Panc1 (cell line): ENCODE measurements around the gene GALNT9. TPM values are rescaled to one million over a fixed set of nuclear protein-coding genes. Genes with fewer than 3 reads are reported as not detected.

Experiments
- ATAC-seq: fragments of 200-7000 bp; cut with Tn5 transposase; 2 replicates; pipeline ENCODE4 v1.9.1; 2020; ENCODE audit warnings: mild to moderate bottlenecking, moderate library complexity
- BruUV-seq: library from RNA; stranded (reverse); fragments of 400-500 nt; replicated peaks from 2 replicates; lab custom pipeline; 2021; lab: Mats Ljungman, UMichigan
- CTCF ChIA-PET: fragments of 300-600 bp; sonication (Branson Sonifier 250); formaldehyde crosslinking; loops from one replicate; lab custom pipeline; 2022; ENCODE audit warnings: antibody characterized with exemption; lab: Charles Lee
- POLR2A ChIA-PET: fragments of 300-600 bp; sonication (Branson Sonifier 250); formaldehyde crosslinking; loops from one replicate; lab custom pipeline; 2022; ENCODE audit warnings: antibody characterized with exemption; lab: Charles Lee
- DNase-seq: peaks from one replicate; pipeline ENCODE4 v3.0.0-alpha.2; 2010; ENCODE audit warnings: low read depth, low spot score
- H3K27ac ChIP-seq: 2 replicates; pipeline ENCODE4 v1.5.1; 2011; ENCODE audit warnings: mild to moderate bottlenecking, low read length, inconsistent platforms
- H3K27me3 ChIP-seq: fragments of 200-500 bp; sonication (Bioruptor generic); 2 replicates; pipeline ENCODE4 v1.6.0; 2014; ENCODE audit warnings: low read length, inconsistent platforms; ENCODE audit not compliant: control insufficient read depth, insufficient read depth
- H3K36me3 ChIP-seq: fragments of 200-500 bp; sonication (Bioruptor generic); 2 replicates; pipeline ENCODE4 v1.5.1; 2014; ENCODE audit warnings: inconsistent platforms, mild to moderate bottlenecking, low read length, moderate library complexity; ENCODE audit not compliant: control insufficient read depth, insufficient read depth
- H3K4me1 ChIP-seq: 2 replicates; pipeline ENCODE4 v1.5.1; 2011; ENCODE audit warnings: inconsistent platforms, mild to moderate bottlenecking, low read length, moderate library complexity; ENCODE audit not compliant: control insufficient read depth, insufficient read depth
- H3K4me3 ChIP-seq, 2 experiments: 2 replicates each; pipeline ENCODE4 v1.5.1; 2011 to 2012; ENCODE audit warnings: low read depth in 2 of 2, low read length in 2 of 2, mild to moderate bottlenecking in 2 of 2, inconsistent platforms in 1 of 2, moderate library complexity in 1 of 2
- H3K9me3 ChIP-seq: fragments of 200-500 bp; sonication (Bioruptor generic); 2 replicates; pipeline ENCODE4 v1.5.1; 2014; ENCODE audit warnings: low read depth, mild to moderate bottlenecking, inconsistent platforms, low read length, moderate library complexity; ENCODE audit not compliant: control insufficient read depth, insufficient read depth
- CTCF ChIP-seq: fragments of 450-650 bp; IDR thresholded peaks from 2 replicates; pipeline ENCODE4 v1.5.1; 2017; ENCODE audit warnings: mild to moderate bottlenecking
- POLR2AphosphoS5 ChIP-seq: IDR thresholded peaks from 2 replicates; pipeline ENCODE4 v1.6.1; 2012; ENCODE audit warnings: mild to moderate bottlenecking, low read depth, low read length, moderate library complexity
- SIN3A ChIP-seq: IDR thresholded peaks from 2 replicates; pipeline ENCODE4 v1.6.1; 2012; ENCODE audit warnings: low read depth, mild to moderate bottlenecking, low read length, moderate library complexity, borderline replicate concordance; ENCODE audit not compliant: insufficient read depth
- TCF7L2 ChIP-seq: IDR thresholded peaks from 2 replicates; pipeline ENCODE4 v1.6.1; 2011; ENCODE audit warnings: mild to moderate bottlenecking, low read depth, low read length, inconsistent platforms
- in situ Hi-C: cut with HindIII; loops from 2 replicates; pipeline ENCODE4 v1.10.0; 2016; ENCODE audit warnings: low sequenced_read_pairs, low pct_unique_long_range_greater_than_20kb
- intact Hi-C: fragments of 100-400 bp; cut with micrococcal nuclease; formaldehyde crosslinking; loops from one replicate; pipeline ENCODE4 v1.10.0; 2022; ENCODE audit not compliant: unreplicated experiment
- total RNA-seq: library from RNA; stranded (reverse); gene quantifications from one replicate; pipeline ENCODE4 v1.2.1, GENCODE V29; 2021; ENCODE audit not compliant: unreplicated experiment
- TF ChIP-seq, protein P1 (sequence below), 2 experiments: IDR thresholded peaks; 2 replicates each; pipeline ENCODE4 v1.6.1; 2011 to 2012; ENCODE audit warnings: low read depth in 2 of 2, control low read depth in 1 of 2, low read length in 1 of 2, mild to moderate bottlenecking in 1 of 2, moderate library complexity in 1 of 2; ENCODE audit not compliant: insufficient read depth in 1 of 2

GALNT9 gene
- total RNA-seq, 1 experiment from 2014 or later = 0.33 TPM

- in situ Hi-C loops (no loop called here), intact Hi-C loops (no loop called here)
- TF ChIP-seq, protein P1, sequence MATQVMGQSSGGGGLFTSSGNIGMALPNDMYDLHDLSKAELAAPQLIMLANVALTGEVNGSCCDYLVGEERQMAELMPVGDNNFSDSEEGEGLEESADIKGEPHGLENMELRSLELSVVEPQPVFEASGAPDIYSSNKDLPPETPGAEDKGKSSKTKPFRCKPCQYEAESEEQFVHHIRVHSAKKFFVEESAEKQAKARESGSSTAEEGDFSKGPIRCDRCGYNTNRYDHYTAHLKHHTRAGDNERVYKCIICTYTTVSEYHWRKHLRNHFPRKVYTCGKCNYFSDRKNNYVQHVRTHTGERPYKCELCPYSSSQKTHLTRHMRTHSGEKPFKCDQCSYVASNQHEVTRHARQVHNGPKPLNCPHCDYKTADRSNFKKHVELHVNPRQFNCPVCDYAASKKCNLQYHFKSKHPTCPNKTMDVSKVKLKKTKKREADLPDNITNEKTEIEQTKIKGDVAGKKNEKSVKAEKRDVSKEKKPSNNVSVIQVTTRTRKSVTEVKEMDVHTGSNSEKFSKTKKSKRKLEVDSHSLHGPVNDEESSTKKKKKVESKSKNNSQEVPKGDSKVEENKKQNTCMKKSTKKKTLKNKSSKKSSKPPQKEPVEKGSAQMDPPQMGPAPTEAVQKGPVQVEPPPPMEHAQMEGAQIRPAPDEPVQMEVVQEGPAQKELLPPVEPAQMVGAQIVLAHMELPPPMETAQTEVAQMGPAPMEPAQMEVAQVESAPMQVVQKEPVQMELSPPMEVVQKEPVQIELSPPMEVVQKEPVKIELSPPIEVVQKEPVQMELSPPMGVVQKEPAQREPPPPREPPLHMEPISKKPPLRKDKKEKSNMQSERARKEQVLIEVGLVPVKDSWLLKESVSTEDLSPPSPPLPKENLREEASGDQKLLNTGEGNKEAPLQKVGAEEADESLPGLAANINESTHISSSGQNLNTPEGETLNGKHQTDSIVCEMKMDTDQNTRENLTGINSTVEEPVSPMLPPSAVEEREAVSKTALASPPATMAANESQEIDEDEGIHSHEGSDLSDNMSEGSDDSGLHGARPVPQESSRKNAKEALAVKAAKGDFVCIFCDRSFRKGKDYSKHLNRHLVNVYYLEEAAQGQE (IDR thresholded peaks at IDR 0.05; ENCODE audit: insufficient read depth in 1 of 2, low read depth in 2 of 2, low read length in 1 of 2) = no peak
- no peak for TF ChIP-seq POLR2AphosphoS5
- TF ChIP-seq SIN3A = no peak
- no peak for TF ChIP-seq TCF7L2
- TF ChIP-seq CTCF = no peak
- no peaks in the 10 kb centered on the region for H3K36me3 ChIP-seq
- no peaks in the 10 kb centered on the region for H3K27me3 ChIP-seq
- no peaks in the 10 kb centered on the region for H3K9me3 ChIP-seq
- no peak for DNase-seq
- BruUV-seq = no TSS peak
- peaks cover 7% of the 10 kb centered on the region for H3K4me1 ChIP-seq
- H3K4me3 ChIP-seq = no peak overlapping the region
- H3K27ac ChIP-seq = no peak overlapping the region
- CTCF ChIA-PET = no interaction called here
- POLR2A ChIA-PET = interaction anchor here (0.6 kb wide), 1 partner anchor 15 kb away, joined by 8 read pairs; no protein-coding TSS in a partner anchor
- ATAC-seq = peak; percentile 27; the same call in 1 of the 2 replicates
These were observed 154.4 kb downstream of the GALNT9 start for GRCh38 chr12:132174839-132175490.

DNA sequence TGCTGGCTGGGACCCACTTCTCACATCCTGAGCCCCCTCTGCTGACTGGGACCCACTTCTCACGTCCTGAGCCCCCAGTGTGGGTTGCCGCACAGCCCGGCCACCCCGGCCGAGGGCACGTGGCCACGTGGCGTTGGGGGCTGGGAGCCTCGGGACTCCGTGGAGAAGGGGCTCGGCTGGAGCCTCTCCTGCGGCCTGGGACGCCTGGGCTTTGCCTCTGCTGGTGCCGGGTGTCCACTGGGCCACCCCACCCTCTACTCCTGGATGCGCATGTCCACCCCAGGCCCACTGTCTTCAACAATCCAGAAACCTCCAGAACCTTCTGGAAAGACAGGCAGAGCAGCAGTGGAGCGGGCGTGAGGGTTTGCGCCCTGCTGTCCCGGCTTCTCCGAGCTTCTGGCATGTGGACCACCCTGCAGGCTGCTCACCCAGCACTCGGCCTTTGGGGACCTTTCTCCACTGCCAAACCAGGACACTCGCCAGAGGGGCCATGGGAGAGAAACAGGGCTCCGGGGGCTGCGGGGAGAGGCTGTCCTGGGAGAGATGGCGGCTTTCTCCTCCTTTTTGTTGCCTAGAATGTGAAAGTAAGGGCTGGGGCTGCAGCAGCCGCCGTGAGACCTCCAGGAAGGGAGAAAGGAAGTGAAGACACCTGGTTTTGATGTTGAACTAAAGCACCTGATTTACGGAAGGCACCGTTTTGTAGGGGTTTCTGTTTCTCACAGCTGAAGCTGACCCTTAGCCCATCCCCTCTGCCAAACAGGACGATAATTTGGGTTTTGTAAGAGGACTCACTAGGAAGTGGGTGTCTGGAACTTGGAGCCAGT lies 155.2 kb downstream of the GALNT9 start:
- ChIA-PET CTCF (no interaction called here), POLR2A (interaction anchor here (0.6 kb wide), 1 partner anchor 14 kb away, joined by 8 read pairs; no protein-coding TSS in a partner anchor)
- in situ Hi-C loops = no loop called here
- Histone ChIP-seq H3K27me3 (no peaks in the 10 kb centered on the region), H3K4me1 (peaks cover 12% of the 10 kb centered on the region), H3K27ac (no peak overlapping the region), H3K4me3 (no peak overlapping the region), H3K36me3 (no peaks in the 10 kb centered on the region), H3K9me3 (no peaks in the 10 kb centered on the region)
- no TSS peak for BruUV-seq
- no peak for ATAC-seq
- TF ChIP-seq CTCF = no peak
- no peak for TF ChIP-seq SIN3A
- TF ChIP-seq TCF7L2 = no peak
- TF ChIP-seq POLR2AphosphoS5 = no peak
- TF ChIP-seq, protein P1 (IDR thresholded peaks at IDR 0.05; ENCODE audit: insufficient read depth in 1 of 2, low read depth in 2 of 2, low read length in 1 of 2) = no peak
- intact Hi-C loops = no loop called here
- no peak for DNase-seq
